Activated CD4-positive, alpha-beta T cell treated with anti-CD3 and anti-CD28 coated beads, Interleukin-2, Interleukin-4, amounts not matched to agents 100 ng/mL and 50 ng/mL, durations not matched to agents 16 hours and 8 hours (primary cell): Measurements from ENCODE around the gene KANSL2.
"Not testable (repeated sequence)": the region's sequence is repeated elsewhere in the genome, so short reads cannot be mapped to it uniquely, and the experiment has no call there.

Source experiments
- DNase-seq: peaks from one replicate; pipeline ENCODE4 v3.0.0-alpha.2; 2020; ENCODE audit warnings: low spot score

Gene KANSL2, protein sequence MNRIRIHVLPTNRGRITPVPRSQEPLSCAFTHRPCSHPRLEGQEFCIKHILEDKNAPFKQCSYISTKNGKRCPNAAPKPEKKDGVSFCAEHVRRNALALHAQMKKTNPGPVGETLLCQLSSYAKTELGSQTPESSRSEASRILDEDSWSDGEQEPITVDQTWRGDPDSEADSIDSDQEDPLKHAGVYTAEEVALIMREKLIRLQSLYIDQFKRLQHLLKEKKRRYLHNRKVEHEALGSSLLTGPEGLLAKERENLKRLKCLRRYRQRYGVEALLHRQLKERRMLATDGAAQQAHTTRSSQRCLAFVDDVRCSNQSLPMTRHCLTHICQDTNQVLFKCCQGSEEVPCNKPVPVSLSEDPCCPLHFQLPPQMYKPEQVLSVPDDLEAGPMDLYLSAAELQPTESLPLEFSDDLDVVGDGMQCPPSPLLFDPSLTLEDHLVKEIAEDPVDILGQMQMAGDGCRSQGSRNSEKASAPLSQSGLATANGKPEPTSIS

DNA sequence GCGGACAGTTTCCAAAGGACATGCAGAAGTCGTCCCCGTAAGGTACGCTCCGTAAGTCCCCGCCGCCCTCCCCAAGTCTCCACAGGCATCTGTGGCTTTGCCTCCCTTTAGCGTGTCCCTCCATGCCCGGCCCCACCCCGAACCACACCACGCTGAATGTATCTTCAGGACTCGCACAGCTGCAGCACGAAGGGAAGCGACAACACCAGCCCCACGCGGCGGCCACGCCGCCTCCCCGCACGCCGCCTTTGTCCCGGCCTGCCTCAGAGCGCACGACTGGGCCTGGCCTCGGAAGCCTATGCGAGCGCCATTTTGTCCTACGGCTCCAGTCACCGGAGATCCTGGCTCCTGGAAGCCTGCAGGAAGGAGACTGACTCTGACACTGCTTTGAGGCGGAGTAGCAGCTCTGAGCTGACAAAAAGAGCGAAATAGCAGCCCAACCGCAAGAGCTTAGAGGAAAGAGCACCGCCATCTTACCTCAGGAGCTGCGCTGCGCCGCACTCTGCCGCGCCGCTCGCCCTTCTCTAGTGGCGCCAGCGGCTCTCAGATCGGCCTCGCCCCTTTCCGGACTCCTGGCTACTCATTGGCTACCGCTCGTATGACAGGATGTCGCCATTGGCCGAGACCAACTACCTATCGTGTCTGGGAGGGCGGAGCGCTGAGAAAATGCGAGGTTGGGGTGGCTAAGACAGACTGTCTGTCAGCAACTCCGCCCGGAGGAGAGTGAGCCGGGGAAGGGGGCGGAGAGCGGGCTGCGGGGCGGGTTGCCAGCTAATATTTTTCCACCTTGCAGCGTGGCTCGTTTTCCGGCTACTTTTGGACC lies at the start of gene KANSL2:
TSS of gene KANSL2 (minus strand) at position 529 of the 823 bp plus-strand sequence. CDS start 606 bp downstream, outside the sequence.
- peak; percentile 99 for DNase-seq

DNA sequence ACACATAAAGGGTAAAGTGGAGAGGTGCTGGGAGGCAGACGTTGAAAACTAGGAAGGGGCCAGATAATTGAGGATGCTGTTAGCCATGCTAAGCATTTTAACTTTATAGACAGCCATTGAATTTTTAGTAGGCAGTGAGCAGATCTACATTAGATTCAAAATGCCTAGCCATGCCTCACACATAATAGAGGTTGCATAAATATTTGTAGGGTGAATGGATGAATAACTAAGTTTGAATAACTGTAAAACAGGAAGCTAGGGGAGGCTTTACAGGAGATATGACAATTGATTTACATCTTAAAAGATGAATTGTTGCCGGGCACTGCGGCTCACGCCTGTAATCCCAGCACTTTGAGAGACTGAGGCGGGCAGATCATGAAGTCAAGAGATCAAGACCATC lies 46.8 kb upstream of the KANSL2 start:
- no peak for DNase-seq

DNA sequence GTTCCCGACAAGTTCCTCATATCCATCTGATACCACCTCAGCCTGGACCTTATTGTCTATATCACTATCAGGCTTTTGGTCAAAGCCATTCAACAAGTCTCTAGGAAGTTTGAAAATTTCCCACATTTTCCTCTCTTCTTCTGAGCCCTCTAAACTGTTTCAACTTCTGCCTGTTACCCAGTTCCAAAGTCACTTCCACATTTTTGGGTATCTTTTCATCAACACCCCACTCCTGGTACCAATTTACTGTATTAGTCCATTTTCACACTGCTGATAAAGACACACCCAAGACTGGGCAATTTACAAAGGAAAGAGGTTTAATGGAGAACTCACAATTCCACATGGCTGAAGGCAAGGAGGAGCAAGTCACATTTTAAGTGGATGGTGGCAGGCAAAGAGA lies 38.7 kb upstream of the KANSL2 start:
- not testable (repeated sequence) for DNase-seq

DNA sequence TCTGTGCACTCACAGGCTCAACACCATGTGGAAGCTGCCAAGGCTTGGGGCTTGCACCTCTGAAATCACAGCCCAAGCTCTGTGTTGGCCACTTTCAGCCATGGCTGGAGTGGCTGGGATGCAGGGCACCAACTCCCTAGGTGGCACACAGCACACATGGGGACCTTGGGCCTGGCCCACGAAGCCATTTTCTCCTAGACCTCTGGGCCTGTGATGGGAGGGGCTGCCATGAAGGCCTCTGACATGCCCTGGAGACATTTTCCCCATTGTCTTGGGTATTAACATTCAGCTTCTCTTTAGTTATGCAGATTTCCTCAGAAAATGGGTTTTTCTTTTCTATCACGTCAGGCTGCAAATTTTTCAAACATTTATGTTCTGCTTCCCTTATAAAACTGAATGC lies 38.1 kb upstream of the KANSL2 start:
- not testable (repeated sequence) for DNase-seq

DNA sequence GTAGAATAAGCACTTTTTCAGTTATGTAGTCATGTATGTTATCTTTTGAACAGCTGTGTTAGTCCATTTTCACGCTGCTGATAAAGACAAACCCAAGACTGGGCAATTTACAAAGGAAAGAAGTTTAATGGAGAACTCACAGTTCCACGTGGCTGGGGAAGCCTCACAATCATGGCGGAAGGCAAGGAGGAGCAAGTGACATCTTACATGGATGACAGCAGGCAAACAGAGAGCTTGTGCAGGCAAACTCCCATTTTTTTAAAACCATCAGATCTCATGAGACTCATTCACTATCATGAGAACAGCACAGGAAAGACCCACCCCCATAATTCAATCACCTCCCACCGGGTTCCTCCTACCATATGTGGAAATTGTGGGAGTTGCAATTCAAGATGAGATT lies 37.0 kb upstream of the KANSL2 start:
- not testable (repeated sequence) for DNase-seq

DNA sequence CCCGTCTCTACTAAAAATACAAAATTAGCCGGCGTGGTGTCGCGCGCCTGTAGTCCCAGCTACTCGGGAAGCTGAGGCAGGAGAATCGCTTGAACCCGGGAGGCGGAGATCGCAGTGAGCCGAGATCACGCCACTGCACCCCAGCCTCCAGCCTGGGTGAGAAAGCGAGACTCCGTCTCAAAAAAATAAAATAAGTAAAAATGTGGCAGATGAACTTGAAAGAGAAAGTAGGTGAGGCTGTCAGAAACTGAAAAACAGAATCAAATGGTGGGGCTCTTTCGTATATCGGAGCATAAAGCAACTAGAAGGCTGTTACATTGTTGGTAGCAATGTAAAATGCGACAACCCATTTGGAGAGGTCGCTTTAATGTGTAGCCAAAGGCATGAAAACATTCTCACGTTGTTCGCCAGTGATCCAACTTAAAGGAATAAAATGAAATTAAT lies 35.2 kb upstream of the KANSL2 start:
- peak; percentile 13 for DNase-seq

DNA sequence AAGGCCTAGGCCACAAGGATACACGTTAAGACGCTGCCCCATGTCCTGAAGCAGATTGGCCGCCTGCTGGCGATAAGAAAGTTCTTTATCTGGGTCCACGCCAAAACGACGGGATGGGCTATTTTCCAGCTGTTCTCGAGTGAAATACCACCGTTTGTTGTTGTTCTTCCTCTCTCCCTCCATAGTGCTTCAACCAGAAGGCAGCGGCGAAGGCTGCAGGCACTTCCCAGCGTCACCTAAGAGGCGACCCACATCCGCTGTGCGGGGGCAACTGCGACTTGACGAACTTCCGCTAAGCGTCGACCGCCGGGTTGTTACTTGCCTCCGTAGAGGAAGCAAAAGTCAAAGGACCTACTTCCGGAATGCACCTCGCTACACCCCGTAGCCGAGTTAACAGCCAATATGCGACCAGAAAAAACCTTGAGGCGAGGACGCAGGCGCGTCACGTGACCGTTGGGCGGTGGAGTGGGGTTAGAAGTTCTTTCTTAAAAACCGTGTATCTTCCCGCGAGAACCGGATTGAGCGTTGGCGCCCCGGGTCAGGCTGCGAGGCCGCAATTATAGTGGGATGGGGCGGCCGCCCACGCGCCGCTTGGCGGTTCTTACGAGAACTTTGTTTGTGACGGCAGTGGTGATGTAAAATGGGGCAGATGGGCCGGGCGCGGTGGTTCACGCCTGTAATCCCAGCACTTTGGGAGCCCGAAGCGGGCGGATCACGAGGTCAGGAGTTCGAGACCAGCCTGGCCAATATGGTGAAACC lies 34.6 kb upstream of the KANSL2 start, which contains the start of gene CCNT1:
TSS of gene CCNT1 (minus strand) at position 215 of the 759 bp plus-strand sequence. CDS start at position 183, 32 bp downstream.
- DNase-seq, result peak; percentile 99

DNA sequence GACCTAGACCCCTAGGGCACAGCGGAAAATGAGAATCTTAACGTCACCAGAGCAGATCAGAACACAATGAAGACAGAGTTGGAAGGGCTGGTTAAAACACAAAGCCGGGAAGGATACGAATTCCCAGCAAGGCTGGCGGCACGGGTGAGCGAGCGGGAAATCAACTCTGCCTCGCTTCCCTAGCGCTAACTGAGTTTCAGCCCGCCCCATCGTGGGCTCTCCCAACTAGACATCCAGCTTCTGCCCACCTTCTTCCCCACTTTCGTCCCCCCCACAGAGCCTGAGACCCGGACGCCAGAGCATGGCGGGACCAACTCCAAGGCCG lies 34.1 kb upstream of the KANSL2 start:
- no peak for DNase-seq

DNA sequence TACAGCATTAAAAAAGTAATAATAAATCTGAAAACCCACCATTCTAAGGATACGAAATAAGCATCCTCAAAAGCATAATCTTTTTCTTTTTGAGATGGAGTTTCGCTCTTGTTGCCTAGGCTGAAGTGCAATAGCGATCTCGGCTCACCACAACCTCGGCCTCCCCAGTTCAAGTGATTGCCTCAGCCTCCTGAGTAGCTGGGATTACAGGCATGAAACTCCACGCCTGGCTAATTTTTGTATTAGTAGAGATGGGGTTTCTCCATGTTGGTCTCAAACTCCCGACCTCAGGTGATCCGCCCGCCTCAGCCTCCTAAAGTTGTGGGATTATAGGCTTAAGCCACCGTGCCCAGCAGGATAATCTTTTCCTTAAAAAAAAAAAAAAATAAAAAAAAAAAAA lies 30.2 kb upstream of the KANSL2 start:
- DNase-seq, result no peak

DNA sequence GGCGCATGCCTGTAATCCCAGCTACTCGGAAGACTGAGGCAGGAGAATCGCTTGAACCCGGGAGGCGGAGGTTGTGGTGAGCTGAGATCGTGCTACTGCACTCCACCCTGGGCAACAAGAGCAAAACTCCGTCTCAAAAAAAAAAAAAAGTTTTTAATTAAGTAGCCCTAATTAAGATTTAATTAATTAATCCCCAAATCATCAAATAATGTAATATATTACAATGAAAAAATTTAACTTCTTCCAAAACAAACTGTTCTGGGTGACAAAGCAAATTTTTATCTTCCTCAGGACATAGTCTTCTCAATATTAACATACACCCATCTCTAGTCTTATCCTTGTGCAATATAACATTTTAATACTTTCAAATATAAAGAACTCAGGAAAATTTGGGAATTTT lies 16.8 kb upstream of the KANSL2 start:
- not testable (repeated sequence) for DNase-seq

DNA sequence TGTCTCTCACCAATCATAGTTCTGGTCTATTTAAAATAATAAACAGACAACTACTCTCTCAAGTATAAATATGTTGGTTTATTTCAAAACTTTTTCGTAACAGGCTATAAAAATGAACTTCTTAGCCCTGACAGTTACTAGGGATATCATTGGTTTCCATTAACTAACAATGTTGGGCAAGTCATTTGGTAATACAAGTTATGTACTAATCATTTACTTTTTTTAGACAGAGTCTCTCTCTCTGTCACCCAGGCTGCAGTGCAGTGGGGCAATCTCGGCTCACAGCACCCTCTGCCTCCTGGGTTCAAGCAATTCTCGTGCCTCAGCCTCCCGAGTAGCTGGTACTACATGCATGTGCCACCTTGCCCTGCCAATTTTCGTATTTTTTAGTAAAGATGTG lies 14.6 kb upstream of the KANSL2 start:
- no peak for DNase-seq

DNA sequence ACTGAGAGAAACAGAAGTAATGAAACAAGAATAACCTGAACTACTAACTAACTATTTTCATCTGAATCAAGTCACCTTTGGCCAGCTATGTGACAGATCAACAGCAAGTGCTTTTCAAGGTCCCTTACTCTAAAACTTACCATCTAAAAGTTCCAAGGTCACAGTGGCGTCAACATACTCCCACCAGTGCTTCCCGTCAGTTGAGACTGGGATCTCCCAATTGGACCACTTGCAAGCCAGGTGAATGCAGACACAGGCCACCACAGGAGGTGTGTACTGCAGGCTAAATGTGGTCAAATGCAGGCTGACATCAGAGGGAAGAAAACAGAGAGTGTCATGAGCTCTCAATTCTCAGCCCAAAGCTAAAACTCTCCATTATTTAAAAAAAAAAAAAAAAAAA lies 13.8 kb upstream of the KANSL2 start:
- DNase-seq, result no peak

DNA sequence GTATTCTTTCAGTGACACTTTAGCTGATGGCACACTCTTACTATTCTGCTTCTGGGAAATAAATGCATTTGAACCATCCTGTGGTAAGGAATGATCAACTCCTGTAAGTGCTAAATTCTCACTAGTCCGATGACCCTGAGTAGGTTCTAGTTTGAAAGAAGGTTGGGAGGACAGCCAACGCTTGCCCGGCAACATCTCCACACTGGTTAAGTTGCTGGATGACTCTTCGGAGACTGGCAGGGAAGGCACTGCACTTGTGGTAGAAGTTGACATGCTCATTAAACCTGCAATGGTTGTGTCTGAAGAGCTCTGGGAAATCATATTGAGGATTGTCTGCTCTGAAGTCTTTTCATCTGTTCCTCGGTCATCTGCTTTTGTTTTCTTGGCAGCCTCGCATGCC lies 12.0 kb upstream of the KANSL2 start:
- DNase-seq, result no peak

DNA sequence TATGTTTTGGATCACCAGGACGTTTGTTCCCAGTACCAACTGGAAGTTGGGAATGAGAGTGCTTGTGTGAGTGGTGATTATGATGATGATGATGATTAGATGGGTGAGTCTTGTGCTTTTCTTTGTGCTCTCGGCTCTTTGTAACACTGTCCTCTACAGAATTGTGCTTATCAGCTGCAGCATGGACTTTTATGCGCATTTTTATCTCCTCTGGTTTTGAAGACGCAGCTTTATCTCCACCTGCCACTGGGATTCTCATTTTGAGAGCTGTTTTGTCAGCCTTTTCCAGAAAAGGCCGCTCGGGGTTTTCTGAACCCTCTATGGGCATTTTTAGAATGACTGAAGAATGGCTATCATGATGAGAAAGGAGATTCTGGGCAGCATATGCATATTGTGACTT lies 11.5 kb upstream of the KANSL2 start:
- no peak for DNase-seq

DNA sequence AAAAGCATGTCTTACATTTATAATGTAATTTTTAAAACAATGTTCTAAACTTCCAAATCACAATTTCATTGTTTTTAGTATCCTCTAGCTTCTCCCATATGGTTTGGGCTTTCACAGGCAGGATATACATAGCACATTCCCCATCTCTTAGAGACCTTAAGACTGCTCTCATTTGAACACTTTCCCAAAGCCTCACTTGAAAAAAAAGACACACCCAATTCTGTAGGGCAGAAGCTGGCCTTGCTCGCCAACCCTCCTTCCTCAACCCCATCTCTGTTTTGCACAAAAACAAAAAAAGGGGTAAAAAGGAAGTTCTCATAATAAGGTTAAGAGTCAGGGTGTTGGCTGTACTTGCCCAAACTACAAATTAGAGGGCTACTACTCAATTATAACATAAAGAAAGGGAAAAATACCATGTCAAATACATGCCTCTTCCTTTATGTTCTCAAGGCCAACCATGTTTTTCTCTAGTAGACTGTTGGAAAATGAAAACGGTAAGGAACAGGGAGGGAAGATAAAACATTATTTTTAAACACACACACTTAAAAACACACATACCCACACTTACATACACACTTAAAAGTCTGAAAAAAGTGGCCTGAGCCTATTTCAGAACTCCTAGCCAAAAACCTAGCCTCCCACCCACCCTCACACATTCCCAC lies 9.9 kb upstream of the KANSL2 start:
- no peak for DNase-seq

DNA sequence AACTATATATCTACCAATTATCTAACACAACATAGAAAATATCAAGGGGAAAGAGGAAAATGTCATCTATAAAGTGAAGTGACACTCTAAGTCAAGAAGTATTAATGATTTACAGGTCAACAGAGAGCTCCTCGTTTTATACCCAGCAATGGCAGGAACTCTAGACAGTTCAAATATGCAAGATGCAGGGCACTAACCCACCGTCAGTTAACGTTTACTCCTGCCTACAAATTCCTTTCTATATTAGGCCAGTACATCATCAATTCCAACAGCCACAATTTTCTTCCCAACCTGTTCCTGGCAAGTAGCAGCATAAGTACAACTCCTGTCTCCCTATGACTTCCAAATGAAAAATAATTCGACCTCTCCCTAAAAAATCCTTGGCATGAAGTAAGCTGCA lies 9.0 kb upstream of the KANSL2 start:
- no peak for DNase-seq

DNA sequence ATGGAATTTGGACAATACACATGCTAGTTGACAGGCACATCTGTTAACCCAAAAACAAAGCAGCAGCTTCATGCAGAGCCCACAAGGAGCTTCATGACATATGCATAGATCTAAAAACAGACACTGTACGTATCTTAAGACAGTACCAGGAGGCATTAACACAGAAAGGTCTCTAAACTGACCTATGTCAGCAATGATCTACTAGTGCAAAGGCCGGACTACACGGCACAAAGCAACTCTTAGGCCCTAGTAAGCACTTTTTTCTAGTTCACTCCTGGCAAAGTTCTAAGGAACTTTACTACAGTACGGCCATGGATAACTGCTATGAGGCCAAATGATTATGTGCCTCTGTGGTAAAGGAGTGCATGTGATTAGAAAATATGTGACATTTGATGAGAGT lies 8.4 kb upstream of the KANSL2 start:
- DNase-seq, result no peak

DNA sequence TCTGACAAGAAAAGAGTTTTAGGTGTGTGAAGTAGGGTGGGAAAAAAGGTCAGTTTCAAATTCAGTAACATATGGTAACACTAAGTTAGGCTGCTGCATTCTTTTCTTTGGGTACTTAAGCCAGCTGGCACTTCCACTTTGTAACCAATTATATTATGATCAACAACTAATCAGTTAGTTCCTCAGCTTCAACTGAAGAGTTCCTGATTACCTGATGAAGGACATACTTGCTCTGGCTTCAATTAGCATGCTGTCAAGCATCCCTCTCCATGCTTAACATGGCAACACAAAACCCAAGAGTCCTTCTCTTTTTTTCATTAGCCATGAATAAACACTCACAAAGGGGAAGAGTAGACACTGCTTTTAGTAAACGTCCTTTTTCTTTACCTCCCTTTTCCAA lies 6.8 kb upstream of the KANSL2 start:
- DNase-seq, result no peak

DNA sequence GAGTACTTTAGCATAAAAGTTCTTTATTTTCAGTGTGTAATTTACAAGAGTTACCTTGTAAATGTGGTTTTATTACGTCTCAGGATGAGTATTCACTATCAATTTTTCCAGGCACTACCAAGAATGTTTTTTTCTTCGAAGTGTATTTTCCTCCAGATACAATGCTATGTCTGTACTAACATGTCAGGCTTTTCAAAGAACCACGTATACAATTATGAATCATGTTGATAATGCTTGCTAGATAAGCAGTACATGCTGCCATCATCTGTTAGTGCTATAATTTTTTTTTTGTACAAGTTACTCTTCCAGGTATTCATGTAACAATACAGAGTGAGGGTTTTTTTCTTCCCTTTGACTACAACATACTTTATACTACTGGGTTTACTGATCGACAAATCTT lies 5.6 kb upstream of the KANSL2 start:
- DNase-seq, result no peak

DNA sequence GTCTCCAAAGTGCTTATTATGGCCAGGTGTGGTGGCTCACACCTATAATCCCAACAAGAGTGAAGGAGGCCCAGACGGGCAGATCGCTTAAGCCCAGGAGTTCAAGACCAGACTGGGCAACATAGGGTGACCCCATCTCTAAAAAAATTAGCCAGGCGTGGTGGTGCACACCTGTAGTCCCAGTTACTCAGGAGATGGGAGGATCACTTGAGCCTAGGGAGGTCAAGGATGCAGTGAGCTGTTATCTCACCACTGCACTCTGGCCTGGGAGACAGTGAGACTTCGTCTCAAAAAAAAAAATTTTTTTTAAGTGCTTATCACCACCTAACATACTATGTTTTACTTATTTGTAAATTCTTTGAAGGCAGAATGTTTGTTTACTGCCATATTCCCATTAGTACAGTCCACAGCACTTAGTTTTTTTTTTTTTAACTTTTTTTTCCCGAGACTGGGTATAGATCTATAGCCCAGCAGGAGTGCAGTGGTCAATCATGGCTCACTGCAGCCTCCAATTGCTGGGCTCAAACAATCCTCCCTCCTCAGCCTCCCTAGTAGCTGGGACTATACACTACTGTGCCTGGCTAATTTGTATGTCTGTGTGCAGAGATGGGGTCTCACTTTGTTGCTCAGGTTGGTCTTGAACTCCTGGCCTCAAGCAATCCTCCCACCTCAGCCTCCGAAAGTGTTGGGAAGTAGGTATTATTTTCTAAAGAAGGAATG lies 4.7 kb upstream of the KANSL2 start:
- no peak for DNase-seq

DNA sequence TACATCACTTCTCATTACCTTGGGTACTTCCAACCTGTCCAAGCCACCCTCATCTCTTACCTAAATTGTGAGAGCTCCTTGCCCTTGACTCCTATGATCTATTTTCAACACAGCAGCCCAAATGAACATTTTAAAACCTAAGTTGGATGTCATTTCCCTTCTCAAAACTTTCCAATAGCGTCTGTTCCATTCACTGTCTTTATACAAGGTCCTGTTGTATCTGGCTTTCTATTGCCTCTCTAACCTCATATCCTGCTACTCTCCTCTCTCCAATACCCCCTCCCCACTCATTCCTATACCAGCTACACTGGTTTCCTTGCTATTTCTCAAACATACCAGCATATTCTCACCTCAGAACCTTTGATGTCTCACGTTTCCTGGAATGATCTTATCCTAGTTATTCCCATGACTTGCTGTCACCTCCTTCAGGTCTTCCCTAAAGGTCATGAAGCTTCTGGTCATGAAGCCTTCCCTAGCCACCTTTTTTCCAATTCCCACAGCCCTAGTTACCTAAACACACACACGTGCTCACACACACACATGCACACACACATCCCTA lies 4.1 kb upstream of the KANSL2 start:
- no peak for DNase-seq
